ENCODE data around the gene NDUFS3.

- TF ChIP-seq CTCF (IDR thresholded peaks at IDR 0.05) (no peak), POLR2A (IDR thresholded peaks at IDR 0.05) (no peak), POLR2AphosphoS5 (IDR thresholded peaks at IDR 0.05) (no peak)
Observed at GRCh38 chr11:47573321-47573720, 5.6 kb upstream of the NDUFS3 start.
